Heart left ventricle (tissue), 16 donors: Measurements from ENCODE around the gene RRP7A. TPM values are rescaled to one million over a fixed set of nuclear protein-coding genes. Genes with fewer than 3 reads are reported as not detected.
"Not testable (repeated sequence)": the region's sequence is repeated elsewhere in the genome, so short reads cannot be mapped to it uniquely, and the experiment has no call there.

Experiments
- ATAC-seq, 4 donors: fragments of 200-7000 bp; cut with Tn5 transposase; one replicate each; pipeline ENCODE4 v1.9.1; 2020 to 2022; ENCODE audit warnings: moderate library complexity in 4 of 4, mild to moderate bottlenecking in 3 of 4, moderate number of reproducible peaks in 1 of 4
- DNase-seq, 5 donors: peaks; one replicate each; pipeline ENCODE4 v3.0.0-alpha.2; 2020
- H3K27ac ChIP-seq, 12 donors: fragments of 200-600 bp; sonication (generic) in 4 of 12; one replicate each; pipeline versions ENCODE4 v1.5.0 to v1.8.0; 2016 to 2022; ENCODE audit warnings: mild to moderate bottlenecking in 2 of 12
- H3K27me3 ChIP-seq, 9 donors: fragments of 200-600 bp; sonication (generic) in 2 of 9; one replicate each; pipeline versions ENCODE4 v1.5.1 to v1.8.0; 2016 to 2022; ENCODE audit warnings: mild to moderate bottlenecking in 3 of 9
- H3K36me3 ChIP-seq, 9 donors: fragments of 200-600 bp; sonication (generic) in 2 of 9; one replicate each; pipeline versions ENCODE4 v1.5.0 to v1.8.0; 2018 to 2022; ENCODE audit warnings: mild to moderate bottlenecking in 2 of 9
- H3K4me1 ChIP-seq, 12 donors: fragments of 200-600 bp; sonication (generic) in 4 of 12; one replicate each; pipeline versions ENCODE4 v1.5.0 to v1.8.0; 2016 to 2022; ENCODE audit warnings: mild to moderate bottlenecking in 3 of 12
- H3K4me3 ChIP-seq, 12 donors: fragments of 200-600 bp; sonication (generic) in 4 of 12; one replicate each; pipeline versions ENCODE4 v1.5.0 to v1.8.0; 2017 to 2022; ENCODE audit warnings: mild to moderate bottlenecking in 9 of 12, moderate library complexity in 4 of 12
- H3K9me3 ChIP-seq, 12 donors: fragments of 200-600 bp; sonication (generic) in 4 of 12; one replicate each; pipeline versions ENCODE4 v1.5.0 to v1.8.0; 2016 to 2022; ENCODE audit warnings: mild to moderate bottlenecking in 1 of 12
- POLR2A ChIP-seq, 2 donors: fragments of 450-650 bp; IDR thresholded peaks; one replicate each; pipeline ENCODE4 v1.6.1; 2017; ENCODE audit warnings: antibody characterized with exemption in 2 of 2, mild to moderate bottlenecking in 2 of 2, moderate library complexity in 2 of 2
- WGBS, 4 donors: extraction: QIAGEN DNeasy Blood & Tissue Kit in 2 of 4; methylation state at CpG; one replicate each; pipeline versions ENCODE4 v1.1.5 to v1.1.7; 2013 to 2018; 5-methylcytosine and 5-hydroxymethylcytosine counted together
- intact Hi-C, 10 donors: fragments of 100-400 bp; cut with DNase I; formaldehyde crosslinking; loops; one replicate each; pipeline versions ENCODE4 v1.11.1 to v1.14.2; 2022
- polyA plus RNA-seq, 2 donors: library from polyadenylated mRNA; stranded (reverse); fragments of 200-250 nt; gene quantifications; one replicate each; pipeline ENCODE4 v1.2.3, GENCODE V29; 2013
- total RNA-seq, 9 donors: library from RNA; depleted of rRNA in 2 of 9; stranded (reverse); fragments of >200 nt in 2 of 9; fragmentation: NEBNext Ultra II Directional in 3 of 9; extraction: Animal tissue kit (Norgen Biotek cat#: 25700) in 3 of 9; gene quantifications; one replicate each; pipeline versions ENCODE4 v1.1.0 to v1.2.4, GENCODE V29; 2016 to 2023
- TF ChIP-seq, protein P1 (sequence below), 12 donors: fragments of 200-600 bp; sonication (generic) in 4 of 12; IDR thresholded peaks; one replicate each; pipeline versions ENCODE4 v1.5.0 to v1.8.0; 2018 to 2022; ENCODE audit warnings: antibody characterized with exemption in 12 of 12, mild to moderate bottlenecking in 5 of 12
- donor health status: ischemic (EF 13 %, LVEDD 7.1; RV severe dilation, severe dysfunction).
- donor health status: healthy with polysubstance abuse.
- donor health status: DM: no; HTN: yes; CAD: no.
- donor health status: DM: no; HTN: no; CAD: no.
- donor health status: ischemic (EF 25% LVEDD 6.9; RV normal size, moderate dysfunction).
- donor health status: ischemic (EF 25% LVEDD 5.7; RV mildly dilated, moderate dysfunction).
- donor health status: healthy.
- donor health status: DM: yes; HTN: yes; CAD: no.
- donor health status: ischemic (EF 35%, LVEDD 5.7; RV mildly dilated, moderate dysfunction).
- donor health status: nonischemic (EF 11% LVEDD 7.7; RV severe dilation, severe dysfunction).
- donor health status: DM: yes; HTN: yes; CAD: no.
- donor health status: PGD.
- donor health status: ischemic (EF 29% LVEDD 5.4; RV normal size, mild dysfunction).
- donor health status: nonischemic (EF 23%, LVEDD 6.1; RV moderate dilation, normal function).

RRP7A gene
- total and polyA plus RNA-seq, 11 donors = 14.0 to 39.5 (median 25.6) TPM

DNA sequence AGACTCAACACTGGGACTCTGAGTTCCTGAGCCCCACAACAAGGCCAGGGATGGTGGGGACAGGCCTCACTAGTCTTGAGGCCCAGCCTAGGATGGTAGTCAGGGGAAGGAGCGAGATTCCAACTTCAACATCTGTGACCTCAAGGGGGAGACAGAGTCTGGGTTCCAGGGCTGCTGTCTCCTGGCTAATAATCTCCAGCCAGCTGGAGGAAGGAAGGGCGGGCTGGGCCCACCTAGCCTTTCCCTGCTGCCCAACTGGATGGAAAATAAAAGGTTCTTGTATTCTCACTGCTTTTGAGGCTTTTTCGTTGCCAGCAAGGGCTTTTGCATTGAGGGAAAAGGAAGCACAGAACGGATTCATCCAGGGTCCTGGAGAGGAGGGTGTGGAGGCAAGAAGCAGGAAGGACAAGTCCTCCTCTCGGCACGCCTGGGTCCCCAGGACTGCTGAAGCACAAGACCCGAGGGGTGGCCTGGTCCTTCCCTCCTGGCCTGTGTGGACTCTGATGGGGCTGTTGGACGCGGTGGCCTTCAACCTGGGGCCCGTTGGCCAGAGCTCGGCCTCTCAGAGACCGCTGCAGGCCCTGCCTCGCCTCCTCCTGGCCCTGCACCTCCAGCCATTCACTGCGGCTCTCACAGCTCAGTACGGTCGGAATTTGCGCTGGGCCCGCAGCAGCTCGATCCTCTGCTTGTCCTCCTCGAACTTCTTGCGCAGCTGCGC is 7.2 kb downstream of the RRP7A start:
- not testable (repeated sequence) for H3K27me3 ChIP-seq, H3K9me3 ChIP-seq, H3K4me3 ChIP-seq
- Histone ChIP-seq H3K4me1 (peaks cover 0 to 21% (median 4%) of the 10 kb centered on the region in 12 donors), H3K27ac (peak overlapping the region in 10 of 12 donors; percentile 44 to 83 (median 64)), H3K36me3 (peaks cover 0 to 52% (median 26%) of the 10 kb centered on the region in 9 donors)
- DNase-seq (peak in 4 of 5 donors; percentile 36 to 79 (median 50)), ATAC-seq (peak; percentile 49 to 82 (median 54))
- 61 to 73% (median 70%) methylated on average over 12 to 22 of the region's 22 CpGs for WGBS, 4 donors
- intact Hi-C loops = loop anchor here in 2 of 10 donors (5.0 to 10.0 kb wide), 2 partner anchors 40 to 102 kb away; partner anchors contain the start of genes SERHL2 (in 2 of the 2) and POLDIP3 (in 1 of the 2)
- TF ChIP-seq, protein P1, sequence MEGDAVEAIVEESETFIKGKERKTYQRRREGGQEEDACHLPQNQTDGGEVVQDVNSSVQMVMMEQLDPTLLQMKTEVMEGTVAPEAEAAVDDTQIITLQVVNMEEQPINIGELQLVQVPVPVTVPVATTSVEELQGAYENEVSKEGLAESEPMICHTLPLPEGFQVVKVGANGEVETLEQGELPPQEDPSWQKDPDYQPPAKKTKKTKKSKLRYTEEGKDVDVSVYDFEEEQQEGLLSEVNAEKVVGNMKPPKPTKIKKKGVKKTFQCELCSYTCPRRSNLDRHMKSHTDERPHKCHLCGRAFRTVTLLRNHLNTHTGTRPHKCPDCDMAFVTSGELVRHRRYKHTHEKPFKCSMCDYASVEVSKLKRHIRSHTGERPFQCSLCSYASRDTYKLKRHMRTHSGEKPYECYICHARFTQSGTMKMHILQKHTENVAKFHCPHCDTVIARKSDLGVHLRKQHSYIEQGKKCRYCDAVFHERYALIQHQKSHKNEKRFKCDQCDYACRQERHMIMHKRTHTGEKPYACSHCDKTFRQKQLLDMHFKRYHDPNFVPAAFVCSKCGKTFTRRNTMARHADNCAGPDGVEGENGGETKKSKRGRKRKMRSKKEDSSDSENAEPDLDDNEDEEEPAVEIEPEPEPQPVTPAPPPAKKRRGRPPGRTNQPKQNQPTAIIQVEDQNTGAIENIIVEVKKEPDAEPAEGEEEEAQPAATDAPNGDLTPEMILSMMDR (IDR thresholded peaks at IDR 0.05) = peak in 10 of 12 donors; percentile 12 to 66 (median 36)

DNA sequence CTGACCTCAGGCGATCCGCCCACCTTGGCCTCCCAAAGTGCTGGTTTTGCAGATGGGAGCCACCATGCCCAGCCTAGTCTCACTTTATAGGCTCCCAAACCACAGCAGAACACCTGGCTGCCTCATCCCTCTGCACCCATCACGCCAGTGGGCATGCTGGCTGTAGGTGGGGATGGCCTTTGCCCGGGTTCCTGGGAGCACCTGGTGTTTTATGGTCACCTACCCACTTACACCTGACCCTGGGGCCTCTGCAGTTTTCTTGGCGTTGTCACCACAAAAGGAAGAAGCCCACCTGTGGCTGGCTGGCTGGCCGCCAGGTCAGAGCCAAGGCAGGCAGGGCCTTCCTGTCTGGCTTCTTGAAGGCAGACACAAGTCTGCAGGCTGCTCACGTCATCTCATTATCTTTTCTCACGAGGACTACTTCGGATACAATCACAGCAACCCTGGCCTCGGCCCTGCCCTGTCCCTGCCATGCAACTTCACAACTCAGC is 8.2 kb downstream of the RRP7A start:
- WGBS, 4 donors = 63 to 70% (median 67%) methylated on average over 8 to 10 of the region's 10 CpGs
- no peak overlapping the region for H3K4me3 ChIP-seq
- H3K9me3 ChIP-seq = no peaks in the 10 kb centered on the region
- intact Hi-C loops = loop anchor here in 2 of 10 donors (5.0 to 10.0 kb wide), 2 partner anchors 41 to 103 kb away; partner anchors contain the start of genes SERHL2 (in 2 of the 2) and POLDIP3 (in 1 of the 2)
- ATAC-seq (peak in 1 of 4 donors; percentile 14), DNase-seq (no peak)
- H3K27me3 ChIP-seq = no peaks in the 10 kb centered on the region
- H3K4me1 ChIP-seq = peaks cover 0 to 21% (median 4%) of the 10 kb centered on the region in 12 donors
- TF ChIP-seq, protein P1 (IDR thresholded peaks at IDR 0.05) = no peak
- no peak for TF ChIP-seq POLR2A (IDR thresholded peaks at IDR 0.05)
- peak overlapping the region in 1 of 12 donors; percentile 83 for H3K27ac ChIP-seq
- H3K36me3 ChIP-seq = peaks cover 0 to 42% (median 17%) of the 10 kb centered on the region in 9 donors

DNA sequence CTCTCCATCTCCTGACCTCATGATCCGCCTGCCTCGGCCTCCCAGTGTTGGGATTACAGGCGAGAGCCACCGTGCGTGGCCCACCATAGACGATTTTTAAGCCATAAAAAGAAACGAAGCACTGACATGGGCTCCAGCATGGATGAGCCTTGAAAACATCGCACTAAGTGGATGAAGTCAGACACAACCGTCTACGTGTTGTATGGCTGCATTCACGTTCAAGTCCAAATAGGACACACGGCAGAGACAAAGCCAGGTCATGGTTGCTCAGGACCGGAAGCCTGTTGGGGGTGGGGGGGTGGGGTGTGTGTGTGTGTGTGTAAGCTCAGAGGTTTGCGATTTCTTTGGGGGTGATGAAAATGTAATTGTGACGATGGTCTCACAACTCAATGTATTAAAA is 10.0 kb downstream of the RRP7A start:
- ATAC-seq (no peak), DNase-seq (no peak)
- 72 to 83% (median 77%) methylated on average over 15 of the region's 15 CpGs for WGBS, 4 donors
- no peaks in the 10 kb centered on the region for H3K27me3 ChIP-seq
- intact Hi-C loops = no loop called here
- peaks cover 0 to 27% (median 9%) of the 10 kb centered on the region in 9 donors for H3K36me3 ChIP-seq
- TF ChIP-seq, protein P1 (IDR thresholded peaks at IDR 0.05) = no peak
- TF ChIP-seq POLR2A (IDR thresholded peaks at IDR 0.05) = no peak
- H3K27ac ChIP-seq = no peak overlapping the region
- no peaks in the 10 kb centered on the region for H3K9me3 ChIP-seq
- no peak overlapping the region for H3K4me3 ChIP-seq
- peaks cover 0 to 13% (median 4%) of the 10 kb centered on the region in 12 donors for H3K4me1 ChIP-seq

DNA sequence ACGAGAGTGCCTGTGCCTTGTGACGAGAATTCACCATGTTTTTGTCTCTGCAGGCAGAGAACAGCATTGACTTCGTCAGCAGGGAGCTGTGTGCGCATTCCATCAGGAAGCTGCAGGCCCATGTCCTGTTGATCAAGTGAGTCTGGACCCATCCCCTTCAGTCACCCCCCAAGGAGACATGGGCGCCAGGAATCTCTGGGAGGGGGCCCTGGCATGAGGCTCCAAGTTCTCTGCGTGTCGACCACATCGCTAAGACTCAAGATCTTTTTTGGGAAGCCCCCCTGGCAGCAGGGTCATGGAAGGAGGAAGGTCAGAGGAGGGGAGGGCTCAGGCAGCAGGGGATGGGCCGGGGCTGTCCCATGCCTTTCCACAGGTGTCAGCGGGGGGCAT is 10.6 kb downstream of the RRP7A start:
- H3K27me3 ChIP-seq, H3K9me3 ChIP-seq, H3K27ac ChIP-seq, intact Hi-C loops, DNase-seq, H3K4me3 ChIP-seq: not testable (repeated sequence)
- peaks cover 0 to 13% (median 4%) of the 10 kb centered on the region in 12 donors for H3K4me1 ChIP-seq
- peak in 1 of 4 donors; percentile 2 for ATAC-seq
- WGBS, 4 donors = 40 to 57% (median 45%) methylated on average over 8 to 10 of the region's 10 CpGs
- H3K36me3 ChIP-seq = peaks cover 0 to 21% (median 6%) of the 10 kb centered on the region in 9 donors

DNA sequence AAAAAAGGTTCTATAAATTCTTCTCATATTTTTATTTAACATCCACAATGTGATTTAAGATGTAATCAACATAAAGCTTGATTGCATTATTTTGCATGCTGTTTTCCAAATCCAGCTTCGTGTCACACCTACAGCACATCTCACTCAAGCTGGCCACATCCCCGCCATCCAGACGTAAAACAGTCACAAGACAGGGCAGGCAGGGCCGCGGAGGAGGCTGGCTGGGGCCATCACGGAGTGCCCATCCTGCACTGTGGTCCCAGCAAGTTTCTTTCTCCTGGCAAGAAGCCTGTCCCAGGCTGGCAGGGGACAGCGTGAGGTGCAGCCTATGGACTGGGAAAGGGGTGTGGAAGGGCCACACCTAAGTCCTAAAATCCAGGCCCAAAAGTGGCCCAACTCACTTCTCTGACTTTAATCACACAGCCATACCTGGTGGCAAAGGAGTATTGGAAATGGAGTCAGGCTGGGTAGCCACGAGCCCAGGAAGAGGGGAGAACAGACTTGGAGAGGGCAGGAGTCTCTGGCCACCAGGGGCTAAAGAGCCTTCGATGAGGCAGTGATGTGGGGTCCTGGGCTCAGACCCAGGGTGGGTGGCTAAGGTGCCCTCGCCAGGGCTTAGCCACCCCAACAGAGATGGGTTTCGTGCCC is 11.1 kb downstream of the RRP7A start:
- Histone ChIP-seq H3K4me1 (peaks cover 0 to 13% (median 4%) of the 10 kb centered on the region in 12 donors), H3K36me3 (peaks cover 0 to 16% (median 6%) of the 10 kb centered on the region in 9 donors)
- H3K27me3 ChIP-seq, DNase-seq, intact Hi-C loops, H3K9me3 ChIP-seq, H3K4me3 ChIP-seq, H3K27ac ChIP-seq: not testable (repeated sequence)
- WGBS, 4 donors = 38 to 49% (median 46%) methylated on average over 11 of the region's 11 CpGs
- peak in 1 of 4 donors; percentile 4 for ATAC-seq
